Suprapubic skin (tissue), 4 donors: ENCODE results near the gene CGB5. TPM values are rescaled to one million over a fixed set of nuclear protein-coding genes. Genes with fewer than 3 reads are reported as not detected.
"Not testable (repeated sequence)": the region's sequence is repeated elsewhere in the genome, so short reads cannot be mapped to it uniquely, and the experiment has no call there.

Experiments used
- DNase-seq, 2 donors: peaks; one replicate each; pipeline ENCODE4 v3.0.0-alpha.2; 2019; ENCODE audit warnings: low spot score in 2 of 2
- H3K27ac ChIP-seq: fragments of 200-600 bp; sonication (generic); one replicate; pipeline ENCODE4 v1.5.1; 2019
- H3K27me3 ChIP-seq: fragments of 200-600 bp; sonication (generic); one replicate; pipeline ENCODE4 v1.5.1; 2019
- H3K36me3 ChIP-seq: fragments of 200-600 bp; sonication (generic); one replicate; pipeline ENCODE4 v1.5.1; 2019
- H3K4me1 ChIP-seq: fragments of 200-600 bp; sonication (generic); one replicate; pipeline ENCODE4 v1.5.1; 2019
- H3K4me3 ChIP-seq: fragments of 200-600 bp; sonication (generic); one replicate; pipeline ENCODE4 v1.5.1; 2019; ENCODE audit warnings: mild to moderate bottlenecking
- H3K9me3 ChIP-seq: fragments of 200-600 bp; sonication (generic); one replicate; pipeline ENCODE4 v1.5.1; 2019
- CTCF ChIP-seq, 2 donors: fragments of 200-600 bp in 1 of 2; fragments of 450-650 bp in 1 of 2; sonication (generic) in 1 of 2; IDR thresholded peaks; one replicate each; pipeline ENCODE4 v1.5.1; 2016 to 2019; ENCODE audit warnings: antibody characterized with exemption in 2 of 2, mild to moderate bottlenecking in 1 of 2, moderate library complexity in 1 of 2
- EP300 ChIP-seq: sonication (generic); formaldehyde crosslinking; IDR thresholded peaks from one replicate; pipeline ENCODE4 v1.6.1; 2017; ENCODE audit warnings: antibody characterized with exemption
- POLR2A ChIP-seq, 2 donors: fragments of 450-650 bp; IDR thresholded peaks; one replicate each; pipeline ENCODE4 v1.6.1; 2017; ENCODE audit warnings: antibody characterized with exemption in 2 of 2, mild to moderate bottlenecking in 2 of 2, moderate library complexity in 2 of 2
- POLR2AphosphoS5 ChIP-seq, 3 donors: sonication (generic); formaldehyde crosslinking; IDR thresholded peaks; one replicate each; pipeline ENCODE4 v1.6.1; 2017; ENCODE audit warnings: antibody characterized with exemption in 3 of 3
- WGBS: methylation state at CpG from one replicate; pipeline ENCODE4 v1.1.5; 2018; 5-methylcytosine and 5-hydroxymethylcytosine counted together
- total RNA-seq, 4 donors: library from RNA; depleted of rRNA; stranded (reverse); fragments of >200 nt; gene quantifications; one replicate each; pipeline ENCODE4 v1.1.0, GENCODE V29; 2016

CGB5 gene
- total RNA-seq, 4 donors from 2014 or later: 2.5 TPM; not detected in 3

DNA sequence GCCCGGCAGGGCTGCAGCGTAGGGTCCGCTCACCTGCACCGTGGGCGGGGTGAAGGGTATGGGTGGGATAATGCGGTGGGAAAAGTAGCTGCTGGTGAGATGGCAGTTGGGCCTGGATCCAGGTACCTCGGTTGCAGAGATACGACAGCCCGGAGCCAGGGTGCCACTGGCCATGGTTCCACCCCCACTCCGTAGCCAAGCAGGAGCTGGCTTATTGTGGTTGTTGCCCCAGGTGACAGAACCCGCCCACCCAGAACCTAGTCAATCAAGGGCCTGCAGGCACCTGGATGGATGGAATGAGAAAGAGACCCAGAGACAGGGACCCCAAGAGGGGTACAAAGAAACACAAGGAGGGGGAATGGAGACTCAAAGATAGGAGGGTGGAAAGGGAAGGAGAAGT lies 23.3 kb upstream of the CGB5 start:
- no peak overlapping the region for H3K27ac ChIP-seq
- 65% methylated on average over 11 of the region's 11 CpGs for WGBS
- H3K9me3 ChIP-seq: no peaks in the 10 kb centered on the region
- TF ChIP-seq EP300 (no peak), CTCF (IDR thresholded peaks at IDR 0.05) (no peak), POLR2A (IDR thresholded peaks at IDR 0.05) (no peak), POLR2AphosphoS5 (IDR thresholded peaks at IDR 0.05) (no peak)
- H3K36me3 ChIP-seq: peaks cover 12% of the 10 kb centered on the region
- DNase-seq: no peak
- H3K4me1 ChIP-seq: peaks cover 27% of the 10 kb centered on the region
- peaks cover 6% of the 10 kb centered on the region for H3K27me3 ChIP-seq
- no peak overlapping the region for H3K4me3 ChIP-seq

- H3K27ac ChIP-seq: no peak overlapping the region
- peaks cover 6% of the 10 kb centered on the region for H3K27me3 ChIP-seq
- peaks cover 3% of the 10 kb centered on the region for H3K36me3 ChIP-seq
- no peak for DNase-seq
- no peaks in the 10 kb centered on the region for H3K9me3 ChIP-seq
- H3K4me3 ChIP-seq: no peak overlapping the region
- 40% methylated on average over 16 of the region's 16 CpGs for WGBS
- TF ChIP-seq EP300: no peak
- no peak for TF ChIP-seq CTCF (IDR thresholded peaks at IDR 0.05)
- peaks cover 27% of the 10 kb centered on the region for H3K4me1 ChIP-seq
These were observed 22.4 kb upstream of the CGB5 start for GRCh38 chr19:49020931-49021895.

GRCh38 chr19:49022116-49022515 lies 21.5 kb upstream of the CGB5 start:
- Histone ChIP-seq H3K4me1 (peaks cover 27% of the 10 kb centered on the region), H3K9me3 (no peaks in the 10 kb centered on the region), H3K36me3 (no peaks in the 10 kb centered on the region), H3K4me3 (no peak overlapping the region), H3K27ac (no peak overlapping the region), H3K27me3 (peaks cover 6% of the 10 kb centered on the region)
- no peak for TF ChIP-seq EP300
- no peak for TF ChIP-seq POLR2A (IDR thresholded peaks at IDR 0.05)
- no peak for TF ChIP-seq CTCF (IDR thresholded peaks at IDR 0.05)
- no peak for TF ChIP-seq POLR2AphosphoS5 (IDR thresholded peaks at IDR 0.05)
- WGBS: 90% methylated on average over 9 of the region's 9 CpGs
- no peak for DNase-seq

DNA sequence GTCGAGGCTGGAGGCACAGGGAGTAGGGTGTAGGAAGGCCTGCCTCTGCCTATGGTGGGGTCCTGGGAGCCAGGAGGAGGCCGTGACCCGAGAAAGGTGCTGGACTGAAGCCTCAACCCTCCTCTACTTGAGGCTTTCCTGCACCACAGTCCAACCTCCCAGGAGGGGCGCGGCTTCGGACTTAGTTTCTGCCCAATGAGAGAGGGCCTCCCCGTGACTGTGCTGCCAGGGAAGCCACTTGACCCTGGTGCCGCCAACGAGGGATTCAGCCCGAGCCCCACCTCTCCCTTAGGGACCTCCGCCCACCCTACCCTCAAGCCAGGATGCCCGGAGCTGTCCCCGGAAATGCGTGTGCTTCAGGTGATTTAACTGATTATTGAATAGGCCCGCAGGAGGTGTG lies 19.4 kb upstream of the CGB5 start, which contains the start of gene CGB3:
CGB3 (minus strand) TSS at position 101 of the 400 bp plus-strand sequence. CDS start 362 bp downstream, outside the sequence.
- not testable (repeated sequence) for H3K27ac ChIP-seq, H3K4me3 ChIP-seq, H3K9me3 ChIP-seq, H3K4me1 ChIP-seq, DNase-seq, H3K36me3 ChIP-seq, H3K27me3 ChIP-seq
- WGBS: 50% methylated on average over 3 of the region's 15 CpGs

- H3K4me1 ChIP-seq, H3K36me3 ChIP-seq, H3K27me3 ChIP-seq, H3K27ac ChIP-seq, DNase-seq, H3K4me3 ChIP-seq, H3K9me3 ChIP-seq: not testable (repeated sequence)
- 92% methylated on average over 4 of the region's 6 CpGs for WGBS
These were observed 18.6 kb upstream of the CGB5 start for GRCh38 chr19:49025088-49025487.

- H3K4me3 ChIP-seq, H3K27ac ChIP-seq, DNase-seq, H3K36me3 ChIP-seq, H3K9me3 ChIP-seq, H3K27me3 ChIP-seq, H3K4me1 ChIP-seq: not testable (repeated sequence)
- WGBS: 88% methylated on average over 4 of the region's 23 CpGs
These were observed 18.0 kb upstream of the CGB5 start for GRCh38 chr19:49025599-49025998.

GRCh38 chr19:49028686-49029085 lies 15.0 kb upstream of the CGB5 start:
- H3K9me3 ChIP-seq, H3K27me3 ChIP-seq, H3K36me3 ChIP-seq, H3K4me3 ChIP-seq, DNase-seq, H3K27ac ChIP-seq, H3K4me1 ChIP-seq: not testable (repeated sequence)
- 89% methylated on average over 9 of the region's 9 CpGs for whole genome bisulfite sequencing

DNA sequence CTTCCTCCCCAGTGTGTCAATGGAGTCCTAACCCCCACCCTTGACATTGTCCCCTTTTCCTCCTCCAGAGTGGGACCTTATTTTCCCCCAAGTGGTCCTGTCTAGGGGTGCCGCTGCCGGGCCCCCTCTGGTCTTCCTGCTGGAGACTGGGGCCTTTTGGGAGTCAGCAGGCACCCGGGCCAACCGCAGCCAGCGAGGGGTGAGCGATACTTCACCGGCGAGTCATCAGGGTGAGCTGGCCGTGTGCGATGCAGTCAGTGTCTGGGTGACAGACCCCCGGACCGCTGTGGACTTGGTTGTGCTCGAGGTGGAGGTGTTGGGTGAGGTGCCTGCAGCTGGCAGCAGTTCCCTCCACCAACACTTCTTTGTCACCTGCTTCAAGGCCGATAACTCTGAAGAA lies 13.9 kb upstream of the CGB5 start:
- not testable (repeated sequence) for H3K27me3 ChIP-seq, H3K36me3 ChIP-seq, H3K9me3 ChIP-seq, H3K4me3 ChIP-seq, H3K4me1 ChIP-seq, DNase-seq, H3K27ac ChIP-seq
- 85% methylated on average over 14 of the region's 14 CpGs for WGBS

DNA sequence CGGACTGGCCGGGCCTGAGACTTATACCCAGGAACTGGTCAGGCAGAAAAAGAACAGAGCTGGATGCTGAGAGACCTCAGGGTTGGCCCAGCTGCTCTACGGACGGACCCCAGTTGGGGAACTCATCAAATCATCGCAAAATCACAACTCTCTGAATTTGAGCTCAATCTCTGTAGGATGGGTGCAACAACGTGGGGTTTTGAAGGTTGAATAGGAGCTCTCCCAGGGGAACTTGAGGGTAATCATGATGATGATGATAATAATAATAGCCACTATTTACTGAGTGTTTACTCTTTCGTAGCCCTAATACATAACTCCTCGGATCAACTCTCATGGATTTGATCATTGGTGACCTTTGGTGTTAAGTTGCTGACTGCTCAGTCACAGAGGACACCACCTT lies 13.3 kb upstream of the CGB5 start:
- H3K27me3 ChIP-seq, H3K4me1 ChIP-seq, H3K9me3 ChIP-seq, H3K4me3 ChIP-seq, H3K27ac ChIP-seq, H3K36me3 ChIP-seq, DNase-seq: not testable (repeated sequence)
- WGBS: 95% methylated on average over 3 of the region's 8 CpGs
